HL-60/S4 treated with retinoic acid at 250 ng/mL for 4 days and 3 days (cell line): ENCODE results near the gene FER.
"Not testable (repeated sequence)": the region's sequence is repeated elsewhere in the genome, so short reads cannot be mapped to it uniquely, and the experiment has no call there.

ENCODE experiments used
- in situ Hi-C: fragments of 300-500 bp; cut with MboI; formaldehyde crosslinking; loops from 2 replicates; pipeline ENCODE4 v1.7.0; 2022; ENCODE audit warnings: low sequenced_read_pairs

Gene FER

DNA sequence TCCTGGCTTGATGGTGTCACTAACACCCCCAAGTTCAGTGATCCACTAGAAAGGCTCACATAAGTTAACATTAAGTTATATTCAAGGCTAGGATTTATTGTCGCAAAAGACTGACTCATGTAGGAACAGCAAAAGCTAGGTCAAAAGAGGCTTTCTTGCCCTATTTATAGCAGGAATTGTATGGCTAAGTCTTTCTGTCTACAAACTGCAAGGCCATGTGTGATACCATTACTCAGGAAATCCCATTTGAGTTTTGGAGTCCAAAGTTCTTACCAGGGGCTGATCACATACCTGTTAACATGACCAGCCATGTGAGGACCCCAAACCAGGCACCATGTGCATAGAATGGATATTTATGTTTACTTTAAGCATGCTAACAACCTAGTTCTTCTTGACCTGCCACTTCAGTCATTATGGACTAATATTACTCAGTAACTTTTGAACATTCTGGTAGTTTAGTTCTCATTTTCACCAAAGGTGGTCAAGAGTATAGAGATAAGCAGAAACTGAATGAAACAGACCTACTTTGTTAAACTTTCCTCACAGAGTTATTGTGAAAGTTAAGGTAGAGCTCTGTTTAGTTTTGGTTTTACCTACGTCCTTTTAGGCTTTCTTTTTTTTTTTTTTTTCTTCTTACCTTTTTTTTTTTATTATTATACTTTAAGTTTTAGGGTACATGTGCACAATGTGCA, 281.1 kb downstream of the FER start:
- in situ Hi-C loops: no loop called here

GRCh38 chr5:109029847-109030246, 282.1 kb downstream of the FER start:
- in situ Hi-C loops: no loop called here

- in situ Hi-C loops: no loop called here
These were observed 282.9 kb downstream of the FER start for GRCh38 chr5:109030360-109031143.

- in situ Hi-C loops: no loop called here
These were observed 286.6 kb downstream of the FER start for GRCh38 chr5:109034306-109034705.

DNA sequence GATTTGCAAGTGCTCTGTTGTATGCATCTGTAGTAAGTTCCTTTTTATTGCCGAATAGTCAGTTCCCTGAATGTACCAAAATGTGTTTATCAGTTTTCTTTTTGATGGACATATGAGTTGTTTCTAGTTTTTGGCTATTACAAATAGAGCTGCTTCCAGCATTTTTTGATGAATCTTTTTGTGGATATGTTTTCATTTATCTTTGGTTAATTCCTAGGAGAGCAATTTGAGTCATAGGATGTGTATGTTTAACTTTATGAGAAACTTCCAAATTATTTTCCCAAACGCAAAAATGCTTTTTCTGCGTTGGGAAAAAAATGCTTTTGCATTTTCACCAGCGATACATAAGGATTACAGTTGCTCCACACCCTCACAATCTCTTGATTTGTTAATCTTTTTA, 287.7 kb downstream of the FER start:
- in situ Hi-C loops: no loop called here

DNA sequence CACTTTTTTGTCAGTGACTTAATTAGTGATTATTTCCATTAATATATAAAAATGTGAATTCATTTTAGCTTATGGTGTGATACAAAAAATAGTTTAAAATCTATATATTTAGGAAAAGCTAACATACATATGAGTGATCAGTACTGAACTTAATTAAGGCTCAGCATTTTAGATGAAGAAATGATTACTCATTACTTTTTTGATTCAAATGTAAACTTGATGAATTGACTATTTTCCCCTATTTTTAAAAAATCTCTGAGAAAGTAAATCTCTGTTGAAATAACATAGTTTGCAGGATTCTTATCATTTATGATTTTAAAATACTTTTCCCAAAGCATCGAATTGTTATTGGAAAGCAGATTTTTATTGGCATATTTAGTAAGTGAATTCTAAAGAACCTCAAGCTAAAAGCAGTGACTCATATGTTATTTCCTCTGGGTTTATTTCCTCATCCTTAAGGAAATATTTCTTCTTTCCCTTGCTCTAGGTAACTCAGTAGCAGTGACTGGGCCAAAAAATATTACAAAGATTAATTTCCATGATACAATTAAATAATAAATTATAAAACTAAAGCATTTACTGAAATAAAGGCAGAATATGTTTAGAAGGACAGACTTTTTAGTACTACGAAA, 290.6 kb downstream of the FER start:
- in situ Hi-C loops: no loop called here

- in situ Hi-C loops: no loop called here
These were observed 293.6 kb downstream of the FER start for GRCh38 chr5:109041317-109041716.

DNA sequence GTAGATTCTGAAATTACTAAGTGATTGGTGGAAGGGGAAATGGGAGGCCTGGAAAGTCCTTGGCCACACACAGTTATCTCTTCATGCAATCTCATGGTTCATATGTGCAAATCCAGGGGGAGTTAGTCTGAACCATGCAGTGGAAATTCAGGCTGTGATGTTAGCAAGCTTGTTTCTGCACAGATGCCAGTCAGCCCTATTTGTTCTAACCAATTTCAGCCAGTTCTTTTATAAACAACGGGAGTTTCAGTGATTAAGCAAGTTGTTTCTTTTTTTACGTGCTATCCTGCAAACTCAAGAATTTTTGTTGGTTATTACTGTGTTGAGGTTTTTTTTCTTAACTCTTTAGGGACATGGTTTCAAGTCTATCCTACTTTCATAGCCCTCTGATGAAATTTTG, 298.0 kb downstream of the FER start:
- in situ Hi-C loops: no loop called here

- in situ Hi-C loops: no loop called here
These were observed 301.9 kb downstream of the FER start for GRCh38 chr5:109049565-109049964.

- in situ Hi-C loops: not testable (repeated sequence)
These were observed 302.6 kb downstream of the FER start for GRCh38 chr5:109050321-109050720.

- in situ Hi-C loops: not testable (repeated sequence)
These were observed 304.5 kb downstream of the FER start for GRCh38 chr5:109052216-109052615.

GRCh38 chr5:109053995-109054417, 306.3 kb downstream of the FER start:
- in situ Hi-C loops: no loop called here

- in situ Hi-C loops: no loop called here
These were observed 312.8 kb downstream of the FER start for GRCh38 chr5:109060378-109061025.

- in situ Hi-C loops: no loop called here
These were observed 315.0 kb downstream of the FER start for GRCh38 chr5:109062664-109063063.

DNA sequence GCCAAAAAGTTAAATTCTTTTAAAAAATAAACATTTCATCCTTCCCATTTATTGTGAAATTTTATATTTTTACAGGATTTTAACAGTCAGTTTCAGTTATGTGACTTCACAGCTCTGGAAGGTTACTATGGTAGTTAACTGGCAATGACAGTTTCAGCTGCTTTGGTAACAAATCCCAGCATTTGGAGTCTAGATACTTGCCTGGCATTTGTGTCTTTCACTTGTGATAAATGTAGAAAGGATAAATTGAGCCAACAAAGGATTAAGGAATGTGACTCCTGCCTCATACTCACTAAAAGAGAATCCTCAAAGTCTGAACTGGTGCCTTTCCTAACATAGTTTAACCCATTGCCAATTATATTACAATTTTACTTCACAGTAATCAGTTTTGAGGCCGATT, 315.5 kb downstream of the FER start:
- in situ Hi-C loops: no loop called here

- in situ Hi-C loops: no loop called here
These were observed 329.0 kb downstream of the FER start for GRCh38 chr5:109076741-109077140.

DNA sequence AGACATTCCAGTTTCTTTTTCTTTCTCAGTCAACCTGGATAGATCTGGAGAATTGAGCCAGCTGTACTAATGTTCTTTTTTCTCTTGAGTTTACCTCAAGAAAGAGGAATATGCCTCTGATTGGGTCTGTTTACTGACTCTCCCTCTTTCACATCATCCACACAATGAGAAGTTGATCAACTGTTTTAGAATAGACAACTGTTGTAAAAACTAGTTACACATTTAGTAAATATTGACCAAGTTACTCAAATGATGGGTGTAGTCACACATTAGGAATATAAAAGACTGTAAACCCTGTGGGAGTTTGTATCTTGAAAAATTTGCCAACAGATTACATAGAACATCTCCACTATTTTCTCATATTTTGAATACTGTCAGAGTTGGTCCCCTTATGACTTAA, 330.8 kb downstream of the FER start:
- in situ Hi-C loops: no loop called here

DNA sequence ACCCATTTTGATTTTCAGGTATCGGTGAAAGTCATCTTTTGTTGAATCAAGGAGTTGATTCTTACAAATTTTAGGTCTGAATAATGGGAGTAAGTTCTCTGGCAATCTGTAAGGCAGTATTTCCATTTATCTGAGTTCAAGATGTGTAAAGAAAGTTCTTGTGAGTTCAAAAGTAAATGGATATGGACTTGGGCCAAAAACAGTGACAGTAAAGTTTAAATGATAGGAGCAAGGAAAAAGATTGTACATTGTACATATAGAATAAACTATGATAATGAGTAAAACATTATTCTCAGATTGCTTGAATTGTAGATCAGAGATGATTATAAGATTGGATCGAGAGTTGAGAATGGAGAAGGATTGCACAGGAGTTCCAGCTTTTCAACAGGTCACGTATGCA, 332.8 kb downstream of the FER start:
- in situ Hi-C loops: no loop called here

DNA sequence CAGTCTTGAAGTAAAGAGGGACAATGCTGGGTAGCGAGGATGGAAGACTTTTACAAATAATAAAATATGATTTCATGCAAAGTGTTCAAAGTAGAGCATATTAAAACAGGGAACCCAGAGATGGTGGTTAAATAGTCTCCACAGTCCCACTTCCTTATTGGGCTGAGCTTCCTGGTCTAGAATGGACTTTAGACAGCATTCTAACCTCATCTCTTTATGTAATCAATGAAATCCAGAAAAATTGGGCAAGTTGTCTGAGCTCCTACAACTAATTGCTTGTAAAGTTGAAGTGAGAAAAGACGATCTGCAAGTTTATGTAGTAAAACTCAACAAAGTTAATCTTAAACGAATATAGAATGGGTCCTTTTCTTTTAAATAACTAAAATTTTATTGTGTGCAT, 333.2 kb downstream of the FER start:
- in situ Hi-C loops: no loop called here

DNA sequence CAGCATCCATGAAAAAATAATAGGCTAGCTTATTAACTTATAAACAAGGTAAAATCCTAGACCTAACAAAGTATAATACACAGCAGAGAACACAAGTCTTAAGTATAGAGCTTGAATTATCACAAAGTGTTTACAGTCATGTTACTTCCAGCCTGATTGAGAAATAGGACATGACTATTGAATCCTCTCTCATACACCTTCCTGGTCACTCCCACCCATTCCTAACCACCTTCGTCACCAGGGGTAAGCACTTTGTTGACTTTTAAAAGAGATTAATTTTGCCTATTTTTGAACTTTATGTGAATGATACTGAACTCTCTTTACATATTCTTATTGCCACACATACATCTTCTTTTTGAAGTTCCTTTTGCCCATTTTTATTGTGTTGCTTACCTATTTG, 336.2 kb downstream of the FER start:
- in situ Hi-C loops: no loop called here

GRCh38 chr5:109089191-109089590, 341.5 kb downstream of the FER start:
- in situ Hi-C loops: no loop called here

DNA sequence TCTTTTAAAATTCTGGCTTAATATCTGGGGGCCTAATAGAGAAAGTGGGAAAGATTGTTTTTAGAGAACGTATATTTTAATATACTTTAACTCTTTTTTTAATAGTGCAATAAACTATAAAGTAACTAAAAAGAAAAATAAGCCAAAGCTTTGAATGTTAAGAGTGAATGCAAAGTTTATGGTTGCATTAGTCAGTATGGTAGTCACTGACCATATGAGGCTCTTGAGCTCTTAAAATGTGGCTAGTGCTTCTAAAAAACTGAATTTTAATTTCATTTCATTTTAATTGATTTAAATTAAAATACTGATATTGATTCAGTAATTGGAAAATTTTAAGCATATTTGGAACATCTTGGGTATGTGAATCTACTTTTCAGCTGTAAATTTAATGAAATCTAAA, 351.4 kb downstream of the FER start:
- in situ Hi-C loops: no loop called here
